Mucosa of rectum (tissue), 2 donors: ENCODE data around the gene GRWD1.
"Not testable (repeated sequence)": the region's sequence is repeated elsewhere in the genome, so short reads cannot be mapped to it uniquely, and the experiment has no call there.

Source experiments
- H3K27ac ChIP-seq, 2 donors: one replicate each; pipeline ENCODE4 v1.7.0; 2013; ENCODE audit warnings: inconsistent platforms in 2 of 2, low read depth in 2 of 2, low read length in 2 of 2
- H3K27me3 ChIP-seq, 2 donors: one replicate each; pipeline ENCODE4 v1.7.0; 2013; ENCODE audit warnings: low read length in 2 of 2; ENCODE audit not compliant: control insufficient read depth in 2 of 2, insufficient read depth in 2 of 2
- H3K36me3 ChIP-seq, 2 donors: one replicate each; pipeline ENCODE4 v1.7.0; 2013; ENCODE audit warnings: low read length in 2 of 2; ENCODE audit not compliant: control insufficient read depth in 2 of 2, insufficient read depth in 2 of 2
- H3K4me1 ChIP-seq, 2 donors: one replicate each; pipeline ENCODE4 v1.7.0; 2013; ENCODE audit warnings: low read length in 2 of 2, mild to moderate bottlenecking in 1 of 2; ENCODE audit not compliant: control insufficient read depth in 2 of 2, insufficient read depth in 2 of 2
- H3K4me3 ChIP-seq, 2 donors: one replicate each; pipeline ENCODE4 v1.7.0; 2013; ENCODE audit warnings: low read length in 2 of 2
- H3K9ac ChIP-seq, 2 donors: one replicate each; pipeline ENCODE4 v1.7.0; 2013; ENCODE audit warnings: low read length in 2 of 2, low read depth in 1 of 2, mild to moderate bottlenecking in 1 of 2
- H3K9me3 ChIP-seq, 2 donors: one replicate each; pipeline ENCODE4 v1.7.0; 2013; ENCODE audit warnings: low read length in 2 of 2; ENCODE audit not compliant: control insufficient read depth in 2 of 2
- donor health status: healthy.
- donor health status: Normal muscosa, but diverticular disease.

Gene GRWD1

DNA sequence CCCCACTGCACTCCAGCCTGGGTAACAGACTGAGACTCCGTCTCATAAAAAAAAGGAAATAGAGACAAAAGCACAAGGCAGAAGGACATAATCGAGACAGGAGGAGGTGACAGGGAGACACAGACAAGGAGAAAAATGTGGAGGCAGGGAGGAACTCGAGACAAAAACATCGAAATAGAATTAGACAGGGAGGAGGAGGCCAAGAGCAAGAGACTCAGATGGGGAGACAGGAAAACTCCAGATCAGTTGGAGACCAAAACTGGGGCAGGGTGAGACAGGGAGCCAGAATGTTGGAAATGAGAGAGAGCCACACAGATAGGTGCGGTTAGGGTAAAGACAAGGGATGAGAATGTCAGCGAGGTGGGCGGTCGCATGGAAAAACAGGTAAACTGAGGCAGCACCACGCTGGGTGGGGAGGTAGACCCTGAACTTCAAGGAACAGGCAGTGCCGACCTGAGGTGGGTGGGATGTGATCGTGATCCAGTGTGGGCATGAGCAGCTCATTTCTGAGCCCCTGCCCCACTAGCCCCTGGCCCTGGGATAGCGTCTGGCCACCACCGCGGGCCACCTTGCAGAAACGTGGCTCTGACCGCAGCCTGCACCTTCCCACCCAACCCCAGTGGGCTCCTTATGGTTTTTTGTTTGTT, 38.6 kb downstream of the GRWD1 start:
- no peak overlapping the region for H3K27ac ChIP-seq
- H3K9me3 ChIP-seq = no peaks in the 10 kb centered on the region
- no peak overlapping the region for H3K9ac ChIP-seq
- H3K36me3 ChIP-seq = peaks cover 0 to 3% of the 10 kb centered on the region in 2 donors
- H3K4me1 ChIP-seq = peaks cover 16% of the 10 kb centered on the region in 2 donors
- no peaks in the 10 kb centered on the region for H3K27me3 ChIP-seq
- no peak overlapping the region for H3K4me3 ChIP-seq

DNA sequence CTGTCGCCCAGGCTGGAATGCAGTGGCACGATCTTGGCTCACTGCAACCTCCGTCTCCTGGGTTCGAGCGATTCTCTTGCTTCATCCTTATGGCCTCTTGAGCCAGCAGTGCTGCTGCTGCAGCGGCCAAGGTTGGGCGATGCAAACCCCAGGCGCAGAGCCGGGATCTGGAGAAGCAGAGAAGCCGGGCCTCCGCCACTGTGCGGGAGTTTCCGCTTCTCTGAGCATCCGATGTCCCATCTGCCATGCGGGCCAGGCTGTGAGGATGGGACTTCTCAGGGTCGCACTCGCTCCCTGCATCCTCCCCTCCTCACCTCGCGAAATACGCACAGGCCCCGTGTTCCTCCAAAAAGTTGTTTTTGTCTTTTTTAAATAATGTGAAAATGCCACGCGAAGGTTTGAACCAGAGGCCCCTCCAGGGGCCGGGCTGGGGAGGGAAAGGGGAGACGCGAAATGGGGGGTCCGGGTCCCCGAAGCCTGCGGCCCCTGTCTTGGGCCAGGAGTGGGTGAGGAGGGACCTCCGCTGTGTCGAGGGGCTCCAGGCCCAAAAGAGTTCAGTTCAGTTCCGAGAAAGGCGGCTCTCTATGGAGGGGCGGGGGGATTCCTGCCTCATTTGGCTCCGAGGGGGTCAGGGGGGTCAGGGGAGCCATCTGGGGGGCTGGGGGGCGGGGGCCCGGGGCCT, 39.3 kb downstream of the GRWD1 start:
- Histone ChIP-seq H3K9me3 (no peaks in the 10 kb centered on the region), H3K4me3 (no peak overlapping the region), H3K4me1 (peaks cover 13 to 16% of the 10 kb centered on the region in 2 donors), H3K27ac (no peak overlapping the region), H3K36me3 (no peaks in the 10 kb centered on the region), H3K27me3 (no peaks in the 10 kb centered on the region), H3K9ac (no peak overlapping the region)

DNA sequence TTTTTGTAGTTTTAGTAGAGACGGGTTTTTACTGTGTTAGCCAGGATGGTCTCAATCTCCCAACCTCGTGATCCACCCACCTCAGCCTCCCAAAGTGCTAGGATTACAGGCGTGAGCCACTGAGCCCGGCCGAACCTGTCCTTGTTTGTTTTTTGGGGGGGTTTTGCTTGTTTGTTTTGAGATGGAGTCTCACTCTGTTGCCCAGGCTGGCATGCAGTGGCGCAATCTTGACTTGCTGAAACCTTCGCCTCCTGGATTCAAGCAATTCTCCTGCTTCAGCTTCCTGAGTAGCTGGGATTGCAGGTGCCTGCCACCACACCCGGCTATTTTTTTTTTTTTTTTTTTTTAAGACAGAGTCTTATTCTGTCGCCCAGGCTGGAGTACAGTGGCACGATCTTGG, 40.9 kb downstream of the GRWD1 start:
- not testable (repeated sequence) for H3K9ac ChIP-seq, H3K27ac ChIP-seq, H3K9me3 ChIP-seq, H3K27me3 ChIP-seq, H3K4me3 ChIP-seq, H3K36me3 ChIP-seq
- H3K4me1 ChIP-seq = peaks cover 10 to 12% of the 10 kb centered on the region in 2 donors

DNA sequence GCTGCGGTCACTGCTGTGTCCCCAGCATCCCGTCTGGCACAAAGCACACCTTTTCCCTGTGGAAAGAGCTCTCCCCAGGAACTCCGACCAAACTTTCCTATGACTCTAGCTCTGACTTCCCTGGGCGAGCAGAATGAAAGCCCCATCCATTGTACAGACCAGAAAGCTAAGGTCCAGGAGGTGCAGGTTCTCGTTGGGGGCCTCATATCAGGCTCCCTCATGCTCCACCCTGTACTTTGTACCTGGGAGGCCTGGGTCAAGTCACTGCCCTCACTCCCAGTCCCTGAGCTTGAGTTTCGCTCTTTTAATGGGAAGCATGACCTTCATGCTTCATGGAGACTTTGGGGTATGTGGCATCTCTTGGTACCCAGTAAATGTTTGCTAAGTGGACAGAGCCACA, 41.8 kb downstream of the GRWD1 start:
- peaks cover 10 to 15% of the 10 kb centered on the region in 2 donors for H3K4me1 ChIP-seq
- no peak overlapping the region for H3K4me3 ChIP-seq
- H3K36me3 ChIP-seq = no peaks in the 10 kb centered on the region
- H3K9ac ChIP-seq = no peak overlapping the region
- H3K9me3 ChIP-seq = no peaks in the 10 kb centered on the region
- no peak overlapping the region for H3K27ac ChIP-seq
- no peaks in the 10 kb centered on the region for H3K27me3 ChIP-seq

DNA sequence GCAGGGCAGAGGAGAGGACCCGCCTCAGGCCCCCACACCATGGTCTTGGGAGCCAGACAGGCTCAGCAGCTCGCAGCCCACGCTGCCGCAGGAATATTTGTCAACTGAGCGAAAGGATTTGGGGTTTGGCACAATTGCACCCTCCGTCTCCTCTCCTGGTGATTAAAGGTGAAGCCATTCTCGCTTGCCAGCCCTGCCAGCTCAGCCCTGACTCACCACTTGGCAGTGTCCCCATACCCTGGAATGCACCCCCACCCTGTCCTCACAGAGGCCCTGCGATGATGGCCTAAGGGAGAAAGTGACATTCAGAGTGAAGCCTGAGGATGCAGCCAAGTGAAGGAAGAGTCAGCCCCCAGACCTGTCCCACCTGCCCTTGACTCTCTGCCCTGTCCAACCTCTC, 42.2 kb downstream of the GRWD1 start:
- H3K4me1 ChIP-seq = peaks cover 10 to 18% of the 10 kb centered on the region in 2 donors
- H3K27ac ChIP-seq = no peak overlapping the region
- no peaks in the 10 kb centered on the region for H3K9me3 ChIP-seq
- H3K9ac ChIP-seq = no peak overlapping the region
- no peaks in the 10 kb centered on the region for H3K36me3 ChIP-seq
- H3K4me3 ChIP-seq = no peak overlapping the region
- H3K27me3 ChIP-seq = no peaks in the 10 kb centered on the region

DNA sequence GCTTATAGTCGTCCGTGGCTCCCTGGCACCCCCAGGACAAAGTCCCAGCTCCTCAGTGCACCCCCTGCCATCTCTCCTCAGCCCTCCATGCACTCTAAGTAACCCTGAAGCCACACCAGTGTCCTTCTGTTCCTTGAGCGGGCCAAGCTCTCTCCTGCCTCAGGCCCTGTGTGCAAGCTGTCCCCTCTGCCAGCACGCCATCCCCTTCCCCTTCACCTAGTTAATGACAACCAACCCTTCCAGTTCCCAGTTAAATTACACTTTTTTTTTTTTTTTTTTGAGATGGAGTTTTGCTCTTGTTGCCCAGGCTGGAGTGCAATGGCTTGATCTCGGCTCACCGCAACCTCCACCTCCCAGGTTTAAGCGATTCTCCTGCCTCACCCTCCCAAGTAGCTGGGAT, 42.7 kb downstream of the GRWD1 start:
- not testable (repeated sequence) for H3K9ac ChIP-seq, H3K9me3 ChIP-seq, H3K27me3 ChIP-seq, H3K4me3 ChIP-seq, H3K27ac ChIP-seq, H3K36me3 ChIP-seq
- H3K4me1 ChIP-seq = peaks cover 10 to 18% of the 10 kb centered on the region in 2 donors

DNA sequence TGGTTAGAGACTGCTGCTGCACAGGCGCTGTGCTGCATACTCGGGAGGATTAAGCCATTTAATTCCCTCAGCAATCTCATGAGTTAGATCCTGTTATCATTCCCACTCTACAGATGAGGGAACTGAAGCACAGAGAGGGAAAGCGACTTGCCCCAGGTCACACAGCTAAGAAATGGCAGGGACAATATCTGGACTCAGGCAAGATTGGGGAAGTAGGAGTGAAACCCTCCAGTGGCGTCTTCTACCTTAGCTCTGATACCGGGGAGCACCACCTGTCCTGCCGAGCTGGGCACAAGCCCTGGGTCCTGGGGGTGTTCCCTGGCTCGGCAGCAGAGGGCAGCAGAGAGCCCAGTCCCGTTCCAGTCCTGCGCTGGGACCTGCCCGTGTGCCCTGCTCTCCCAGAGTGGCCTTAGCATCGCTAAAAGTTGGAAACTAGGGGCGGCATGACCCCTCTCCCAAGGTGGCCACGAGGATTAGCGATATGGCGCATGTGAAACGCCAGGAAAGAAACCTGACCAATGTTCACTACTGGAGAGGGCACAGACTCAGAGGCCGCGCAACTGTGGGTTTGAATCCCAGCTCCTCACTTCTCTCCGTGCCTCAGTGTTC, 43.9 kb downstream of the GRWD1 start:
- peak overlapping the region in 1 of 2 donors; percentile 26 for H3K4me3 ChIP-seq
- peaks cover 0 to 4% of the 10 kb centered on the region in 2 donors for H3K27me3 ChIP-seq
- no peak overlapping the region for H3K27ac ChIP-seq
- H3K9me3 ChIP-seq = no peaks in the 10 kb centered on the region
- H3K9ac ChIP-seq = no peak overlapping the region
- H3K36me3 ChIP-seq = no peaks in the 10 kb centered on the region
- H3K4me1 ChIP-seq = peaks cover 13 to 22% of the 10 kb centered on the region in 2 donors

DNA sequence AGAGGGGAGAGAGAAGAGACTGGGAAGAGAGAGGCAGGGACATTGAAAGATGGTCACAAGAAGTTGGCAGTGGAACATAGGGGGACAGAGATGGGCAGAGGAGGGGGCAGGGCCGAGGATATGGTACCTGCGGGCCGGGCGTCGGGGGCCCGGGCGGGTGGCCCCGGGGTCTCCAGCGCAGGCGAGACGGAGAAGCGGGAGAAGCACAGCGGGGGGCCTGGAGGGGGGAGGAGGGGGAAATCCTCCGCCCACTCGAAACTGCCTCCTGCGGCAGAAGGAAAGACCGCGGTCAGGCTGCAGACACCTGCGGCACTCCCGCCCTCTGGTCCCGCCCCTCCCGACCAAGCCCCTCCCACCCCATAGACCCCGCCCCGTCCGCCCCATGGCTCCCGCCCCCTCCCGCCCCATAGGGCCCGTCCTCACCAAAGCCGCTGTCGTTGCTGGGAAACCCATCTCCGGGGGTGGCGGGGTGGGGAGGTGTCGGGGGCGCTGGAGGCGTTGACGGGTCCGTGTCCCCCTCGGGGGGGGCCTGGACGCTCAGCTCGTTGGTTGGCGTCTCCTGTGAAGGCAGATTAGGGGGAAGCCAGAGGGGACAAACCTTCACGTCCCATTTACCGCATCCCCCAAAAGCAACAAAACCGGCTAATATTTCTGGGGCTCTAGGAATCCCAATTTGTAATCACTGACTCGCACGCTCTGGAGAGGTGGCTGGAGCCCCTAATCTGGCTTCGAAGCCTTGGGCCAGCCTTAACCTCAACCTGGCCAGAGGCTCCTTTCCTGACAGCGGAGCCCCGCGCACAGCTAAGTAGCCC, 45.4 kb downstream of the GRWD1 start:
- H3K27me3 ChIP-seq = peaks cover 0 to 4% of the 10 kb centered on the region in 2 donors
- no peak overlapping the region for H3K27ac ChIP-seq
- H3K9me3 ChIP-seq = no peaks in the 10 kb centered on the region
- peak overlapping the region in 1 of 2 donors; percentile 41 for H3K4me3 ChIP-seq
- H3K36me3 ChIP-seq = no peaks in the 10 kb centered on the region
- H3K4me1 ChIP-seq = peaks cover 13 to 25% of the 10 kb centered on the region in 2 donors
- no peak overlapping the region for H3K9ac ChIP-seq

DNA sequence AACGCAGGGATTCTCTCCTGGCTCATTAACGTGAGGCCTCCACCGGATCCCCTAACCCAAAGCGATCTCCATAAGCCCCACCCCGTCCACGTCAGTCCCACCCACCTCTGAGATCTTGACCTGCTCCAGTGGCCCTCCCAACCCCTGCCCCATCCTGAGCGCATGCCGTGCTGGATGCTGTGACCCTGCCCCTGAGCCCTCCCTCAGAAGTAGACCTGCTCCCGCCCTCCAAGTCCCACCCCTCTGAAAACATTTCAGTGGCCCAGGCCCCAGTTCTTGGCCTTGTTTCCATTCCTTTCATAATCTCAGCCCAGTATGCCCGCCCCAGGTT, 46.0 kb downstream of the GRWD1 start:
- peaks cover 0 to 4% of the 10 kb centered on the region in 2 donors for H3K27me3 ChIP-seq
- no peak overlapping the region for H3K4me3 ChIP-seq
- no peaks in the 10 kb centered on the region for H3K9me3 ChIP-seq
- no peaks in the 10 kb centered on the region for H3K36me3 ChIP-seq
- no peak overlapping the region for H3K27ac ChIP-seq
- H3K9ac ChIP-seq = no peak overlapping the region
- peaks cover 13 to 25% of the 10 kb centered on the region in 2 donors for H3K4me1 ChIP-seq
